Stimulated activated CD8-positive, alpha-beta memory T cell treated with anti-CD3 and anti-CD28 coated beads, Interleukin-7, amount 100 ng/mL, for 1 hour (primary cell): ENCODE data around the gene CELA3B.
"Not testable (repeated sequence)": the region's sequence is repeated elsewhere in the genome, so short reads cannot be mapped to it uniquely, and the experiment has no call there.

Source experiments
- DNase-seq, 2 donors: peaks; one replicate each; pipeline ENCODE4 v3.0.0-alpha.2; 2020; ENCODE audit warnings: low read depth in 2 of 2

Gene CELA3B

DNA sequence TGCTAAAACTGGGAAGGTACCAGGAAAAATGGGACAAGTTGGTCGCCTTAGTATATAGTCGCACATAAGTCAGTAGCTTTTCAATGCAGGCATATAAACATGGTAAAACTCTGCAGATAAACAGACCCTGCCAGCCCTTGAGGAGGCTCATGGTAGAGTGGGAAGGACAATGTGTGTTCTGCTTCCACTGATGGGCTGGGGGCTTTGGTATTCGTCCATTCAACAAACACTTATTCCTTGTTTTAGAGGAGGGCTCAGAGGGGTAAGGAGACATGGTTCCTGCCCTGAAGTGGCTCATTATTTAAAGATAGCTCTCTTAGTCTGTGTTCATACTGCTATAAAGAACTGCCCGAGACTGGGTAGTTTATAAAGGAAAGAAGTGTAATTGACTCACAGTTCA, 35.9 kb downstream of the CELA3B start:
- DNase-seq = not testable (repeated sequence)

DNA sequence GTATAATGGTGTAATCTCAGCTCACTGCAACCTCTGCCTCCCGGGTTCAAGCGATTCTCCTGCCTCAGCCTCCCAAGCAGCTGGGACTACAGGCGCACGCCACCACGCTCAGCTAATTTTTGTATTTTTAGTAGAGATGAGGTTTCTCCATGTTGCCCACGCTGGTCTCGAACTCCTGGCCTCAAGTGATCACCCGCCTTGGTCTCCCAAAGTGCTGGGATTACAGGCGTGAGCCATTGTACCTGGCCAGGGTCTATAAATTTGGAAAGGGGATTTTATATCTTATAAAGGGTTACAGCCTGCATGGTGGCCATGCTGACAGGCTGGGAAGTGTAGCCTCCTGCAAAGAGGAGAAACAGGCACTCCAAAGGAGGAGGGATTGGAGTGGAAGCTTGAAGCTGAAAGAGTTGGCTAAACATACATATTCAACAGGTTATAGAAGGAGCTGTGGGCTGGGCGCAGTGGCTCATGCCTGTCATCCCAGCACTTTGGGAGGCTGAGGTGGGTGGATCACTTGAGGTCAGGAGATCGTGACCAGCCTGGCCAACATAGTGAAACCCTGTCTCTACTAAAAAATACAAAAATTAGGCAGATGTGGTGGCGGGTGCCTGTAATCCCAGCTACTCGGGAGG, 37.9 kb downstream of the CELA3B start:
- not testable (repeated sequence) for DNase-seq

DNA sequence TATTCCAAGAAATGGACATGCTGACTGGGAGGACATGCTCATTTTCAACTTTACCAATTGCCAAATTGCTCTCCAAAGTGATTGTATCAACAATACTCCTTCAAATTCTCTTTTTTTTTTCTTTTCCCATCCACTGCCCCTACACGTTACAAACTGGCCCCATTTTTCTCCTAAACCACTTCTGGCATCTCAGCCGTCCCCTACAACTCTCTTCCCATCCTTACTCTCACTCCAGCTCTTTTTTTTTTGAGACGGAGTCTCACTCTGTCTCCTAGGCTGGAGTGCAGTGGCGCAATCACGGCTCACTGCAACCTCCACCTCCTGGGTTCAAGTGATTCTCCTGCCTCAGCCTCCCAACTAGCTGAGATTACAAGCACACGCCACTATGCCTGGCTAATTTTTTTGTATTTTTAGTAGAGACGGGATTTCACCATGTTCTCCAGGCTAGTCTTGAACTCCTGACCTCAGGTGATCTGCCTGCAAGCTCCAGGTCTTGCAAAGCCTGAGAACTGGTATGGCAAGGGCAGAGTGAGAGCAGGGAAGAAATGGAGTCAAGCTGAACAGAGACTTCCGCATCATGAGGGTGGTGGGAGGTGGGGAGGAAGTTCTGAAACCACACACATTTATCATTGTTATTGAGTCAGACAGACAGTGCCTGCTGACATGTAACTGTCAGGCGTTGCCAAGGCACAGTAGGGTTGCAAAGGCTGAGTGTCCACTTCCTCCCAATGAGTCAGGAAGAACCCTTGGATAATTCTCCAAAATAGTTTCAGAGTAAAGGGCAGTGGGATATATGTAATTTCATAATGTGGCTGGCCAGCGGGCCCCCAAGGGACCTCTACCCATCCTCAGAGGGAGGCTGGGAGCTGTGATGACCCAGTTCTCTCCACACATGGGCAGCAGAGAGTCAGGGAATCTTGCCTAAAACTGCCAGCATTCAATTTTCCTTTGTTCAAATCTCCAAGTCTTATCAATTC, 42.0 kb downstream of the CELA3B start:
- DNase-seq = peak; percentile 24 to 25

DNA sequence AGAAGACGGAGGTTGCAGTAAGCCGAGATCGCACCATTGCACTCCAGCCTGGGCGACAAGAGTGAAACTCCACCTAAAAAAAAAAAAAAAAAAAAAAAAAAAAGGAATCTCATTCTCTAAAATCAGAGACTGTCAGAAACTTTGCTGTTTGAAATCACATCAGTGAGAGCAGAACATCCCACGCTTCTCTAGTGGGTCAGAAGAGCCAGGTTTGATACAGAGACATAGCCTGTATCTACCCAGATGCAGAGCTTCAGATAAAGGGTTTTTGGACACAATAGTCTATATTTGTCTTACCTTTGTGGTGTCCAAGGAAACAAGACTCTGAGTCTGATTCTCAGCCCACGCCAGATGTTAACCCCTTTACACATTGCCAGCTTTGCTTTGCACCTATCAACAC, 44.2 kb downstream of the CELA3B start:
- no peak for DNase-seq

DNA sequence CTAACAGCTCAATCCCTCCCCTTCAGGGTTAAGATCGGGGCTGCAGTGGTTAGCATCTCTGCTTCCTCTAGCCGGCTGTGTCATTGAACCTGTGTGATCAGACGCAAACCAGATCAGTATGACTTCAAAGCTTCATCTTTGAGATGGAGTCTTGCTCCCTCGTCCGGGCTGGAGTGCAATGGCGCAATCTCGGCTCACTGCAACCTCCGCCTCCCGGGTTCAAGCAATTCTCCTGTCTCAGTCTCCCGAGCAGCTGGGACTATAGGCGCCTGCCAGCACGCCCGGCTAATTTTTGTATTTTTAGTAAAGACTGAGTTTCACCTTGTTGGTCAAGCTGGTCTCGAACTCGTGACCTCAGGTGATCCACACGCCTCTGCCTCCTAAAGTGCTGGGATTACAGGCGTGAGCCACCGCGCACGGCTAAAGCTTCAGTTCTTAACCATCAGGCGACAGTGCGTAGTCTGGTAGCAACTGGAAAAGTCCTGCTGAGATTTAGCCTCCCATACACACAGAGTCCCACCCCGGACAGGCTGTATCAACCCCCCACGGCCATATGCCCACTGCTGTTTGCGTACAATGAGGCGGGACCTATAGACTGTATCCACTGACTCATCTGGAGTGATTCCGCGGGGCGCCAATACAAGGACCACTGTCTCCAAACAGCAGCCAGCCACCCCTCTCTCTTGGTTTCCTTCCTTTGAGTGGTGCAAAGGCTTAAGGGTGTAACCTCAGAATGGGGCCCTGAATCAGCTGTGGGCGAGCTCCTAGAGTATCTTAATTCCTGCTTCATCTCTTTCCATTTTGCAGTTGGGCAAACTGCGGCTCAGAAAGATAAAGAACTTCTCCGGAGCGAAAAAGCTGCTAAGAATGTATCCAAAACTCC, 47.9 kb downstream of the CELA3B start:
- DNase-seq = peak; percentile 39 to 45

DNA sequence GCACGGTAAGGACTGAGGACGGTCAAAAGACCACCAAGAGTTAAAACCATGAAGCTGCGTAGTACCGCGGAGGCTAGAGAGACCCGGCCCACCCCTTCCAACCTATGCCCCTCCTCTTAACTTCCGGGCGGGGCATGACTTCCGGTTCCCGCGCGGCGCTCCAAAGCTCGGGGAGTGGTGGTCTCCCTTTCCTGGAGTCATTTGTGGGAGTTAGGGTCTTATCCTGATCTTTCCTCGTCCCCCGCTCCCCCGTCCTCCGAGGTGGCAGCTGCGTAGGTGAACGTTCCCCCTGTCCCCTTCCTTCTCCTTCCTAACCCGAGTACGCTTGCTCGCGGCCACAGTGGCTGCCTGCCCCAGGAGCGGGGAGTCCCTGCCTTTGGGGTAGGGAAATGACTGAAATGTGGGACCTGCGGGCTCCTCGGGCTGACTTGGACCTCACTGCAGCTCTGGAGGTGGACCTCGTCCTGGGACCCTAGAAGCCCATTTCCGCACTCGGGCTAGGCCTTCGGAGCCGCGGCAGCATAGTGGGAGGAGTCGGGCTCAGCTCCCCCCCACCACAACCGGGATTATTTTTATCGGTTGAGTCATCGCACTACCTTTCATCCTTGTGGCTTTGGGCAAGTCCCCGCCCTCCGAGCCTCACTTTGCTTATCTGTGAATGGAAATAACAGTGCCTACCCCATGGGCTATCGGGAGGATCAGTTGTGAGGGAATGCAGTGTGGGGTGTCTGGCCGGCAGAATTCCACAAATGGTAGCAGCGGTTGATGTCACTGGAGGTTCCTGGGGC, 48.7 kb downstream of the CELA3B start:
- peak; percentile 72 to 76 for DNase-seq

DNA sequence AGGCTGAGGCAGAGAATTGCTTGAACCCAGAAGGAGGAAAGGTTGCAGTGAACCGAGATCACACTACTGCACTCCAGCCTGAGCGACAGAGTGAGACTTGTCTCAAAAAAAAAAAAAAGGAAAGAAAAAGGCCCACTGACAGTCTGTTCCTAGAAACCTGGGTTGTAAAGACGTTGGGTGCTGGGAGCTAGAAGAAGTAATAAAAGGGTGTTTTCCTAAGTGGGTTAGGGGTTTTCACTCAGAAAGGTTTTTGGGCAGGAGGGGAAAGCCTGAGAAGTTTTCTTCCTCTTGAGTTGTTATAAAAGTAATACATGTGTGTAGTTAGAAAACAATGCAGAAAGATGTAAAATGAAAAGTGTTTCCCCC, 50.1 kb downstream of the CELA3B start:
- no peak for DNase-seq

DNA sequence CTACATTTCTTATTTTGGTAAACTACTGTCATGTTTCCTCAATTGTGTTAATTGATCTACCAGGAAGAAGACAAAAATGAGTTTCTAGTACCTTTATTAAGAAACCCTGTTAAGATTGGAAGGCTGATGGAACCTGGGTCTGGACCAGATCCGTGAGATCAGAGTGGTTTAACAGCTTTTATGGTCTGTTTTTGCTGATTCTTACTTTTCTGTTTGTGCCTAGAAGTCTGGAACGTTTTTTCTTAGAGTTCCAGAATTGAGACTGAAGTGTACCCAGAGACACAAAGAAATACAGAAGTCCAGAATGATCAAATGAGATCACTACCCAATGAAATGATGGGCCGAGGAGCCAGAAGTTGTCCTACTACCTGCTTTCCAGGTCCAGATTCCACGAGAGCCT, 53.2 kb downstream of the CELA3B start:
- no peak for DNase-seq

DNA sequence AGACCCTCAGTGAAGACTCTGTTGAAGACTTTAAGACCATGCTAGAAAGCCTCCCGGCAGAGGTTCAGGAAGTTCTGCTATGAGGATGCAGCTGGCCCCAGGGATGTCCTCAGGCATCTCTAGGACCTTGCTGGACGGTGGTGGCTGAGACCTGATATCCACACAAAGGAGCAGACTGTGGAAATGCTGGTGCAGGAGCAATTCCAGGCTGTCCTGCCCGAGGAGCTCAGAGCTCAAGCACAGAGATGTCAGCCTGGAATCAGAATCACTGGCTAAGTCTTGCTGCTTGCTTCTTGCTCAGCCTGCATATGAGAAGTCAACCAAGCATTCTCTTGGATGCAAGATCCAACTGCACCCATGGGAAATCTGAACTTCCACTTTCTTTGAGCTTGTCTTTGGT, 53.7 kb downstream of the CELA3B start:
- no peak for DNase-seq

DNA sequence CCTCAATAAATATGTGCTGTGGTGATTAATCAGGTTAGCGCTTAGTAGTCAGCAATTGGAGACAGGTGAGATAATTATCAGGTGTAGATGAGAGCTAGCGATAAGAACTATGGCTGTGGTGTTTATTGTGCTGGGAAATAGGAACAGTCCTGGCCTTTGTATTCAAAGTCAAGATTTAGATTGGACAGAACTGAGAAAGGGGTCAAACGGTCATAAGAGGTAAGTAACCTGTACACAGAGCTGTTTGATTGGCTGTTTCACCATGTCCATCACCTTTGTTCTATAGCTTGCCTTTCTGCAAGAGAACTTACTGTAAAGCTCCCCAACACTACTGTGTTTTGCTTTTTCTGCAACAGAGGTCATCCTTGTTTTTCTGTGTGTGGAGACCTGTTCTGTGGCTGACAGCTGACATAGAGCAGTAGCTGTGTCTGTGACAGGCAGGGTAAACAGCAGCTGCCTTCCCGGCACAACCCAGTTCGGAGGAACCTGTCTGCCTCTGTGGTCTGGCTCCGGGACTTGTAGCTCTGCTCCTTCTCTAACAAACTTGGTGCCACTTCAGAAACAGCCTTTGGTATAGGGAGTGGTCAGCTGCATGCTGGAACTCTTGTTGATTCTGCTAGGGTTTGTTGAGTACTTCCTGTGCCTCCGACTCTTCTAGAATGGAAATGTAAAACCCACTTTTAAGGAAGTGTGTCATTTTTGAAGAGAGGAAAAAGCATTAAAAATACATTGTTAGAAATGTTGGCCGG, 54.6 kb downstream of the CELA3B start:
- no peak for DNase-seq

DNA sequence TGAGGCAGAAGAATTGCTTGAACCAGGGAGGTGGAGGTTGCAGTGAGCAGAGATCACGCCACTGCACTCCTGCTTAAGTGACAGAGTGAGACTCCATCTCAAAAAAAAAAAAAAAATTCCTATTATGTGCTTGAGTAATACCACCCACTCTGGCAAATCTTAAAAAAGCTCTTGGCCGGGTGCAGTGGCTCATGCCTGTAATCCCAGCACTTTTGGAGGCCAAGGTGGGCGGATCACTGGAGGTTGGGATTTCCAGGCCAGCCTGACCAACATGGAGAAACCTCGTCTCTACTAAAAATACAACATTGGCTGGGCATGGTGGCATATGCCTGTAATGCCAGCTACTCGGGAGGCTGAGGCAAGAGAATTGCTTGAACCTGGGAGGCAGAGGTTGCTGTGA, 58.0 kb downstream of the CELA3B start:
- not testable (repeated sequence) for DNase-seq

DNA sequence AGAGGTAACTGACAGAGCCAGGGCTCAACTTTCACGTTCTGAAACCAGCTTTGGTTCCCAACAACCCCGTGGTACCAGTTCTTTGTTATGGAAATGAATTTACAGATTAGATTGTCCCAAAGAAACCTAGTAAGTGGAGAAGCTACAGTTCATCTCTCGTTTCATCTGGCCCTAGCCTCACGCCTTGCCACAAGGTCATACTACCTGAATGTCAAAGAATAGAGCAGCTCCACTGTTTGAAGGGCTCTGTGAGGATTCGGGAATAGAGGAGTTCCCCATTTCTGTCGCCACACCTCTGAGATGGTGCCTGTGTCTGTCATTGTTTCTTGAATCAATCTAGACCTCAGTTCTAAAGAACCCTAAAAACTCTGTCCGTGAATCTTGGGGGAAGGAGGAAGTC, 60.7 kb downstream of the CELA3B start:
- no peak for DNase-seq

DNA sequence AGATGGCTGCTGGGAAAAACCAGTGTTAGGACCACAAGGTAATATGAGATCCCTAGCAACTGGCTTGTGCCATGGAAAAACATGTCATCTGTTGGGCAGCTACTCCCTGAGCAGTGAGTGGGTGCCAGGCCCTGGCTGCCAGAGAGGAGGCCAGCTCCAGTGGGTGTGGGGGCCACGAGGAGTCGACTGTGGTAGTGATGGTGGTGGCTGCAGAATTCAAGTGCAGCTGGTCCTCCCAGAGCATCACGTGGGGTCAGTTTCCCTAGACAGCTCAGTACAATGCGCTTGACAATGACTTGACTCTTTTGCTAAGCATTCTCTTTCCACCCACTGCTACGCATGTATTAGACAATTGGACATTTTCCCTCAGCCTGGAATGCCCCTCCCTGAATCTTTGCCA, 61.2 kb downstream of the CELA3B start:
- DNase-seq = no peak
